GM12878 (cell line): Measurements from ENCODE around the gene MLEC. TPM values are rescaled to one million over a fixed set of nuclear protein-coding genes. Genes with fewer than 3 reads are reported as not detected.

Experiments used
- ATAC-seq: fragments of 200-7000 bp; cut with Tn5 transposase; 3 replicates; pipeline ENCODE4 v1.9.1; 2020; ENCODE audit warnings: mild to moderate bottlenecking, moderate library complexity
- BruUV-seq: library from RNA; stranded (reverse); fragments of 400-500 nt; replicated peaks from 2 replicates; lab custom pipeline; 2021; lab: Mats Ljungman, UMichigan
- CTCF ChIA-PET: fragments of 300-600 bp; sonication (Branson Sonifier 250); formaldehyde crosslinking; extraction: SDS; loops from one replicate; lab custom pipeline; 2021; ENCODE audit warnings: inconsistent platforms; lab: Yijun Ruan, JAX
- POLR2A ChIA-PET: fragments of 350-600 bp; formaldehyde crosslinking; extraction: SDS; loops from one replicate; lab custom pipeline; 2021; ENCODE audit warnings: inconsistent platforms; lab: Charles Lee
- RAD21 ChIA-PET: fragments of 300-600 bp; sonication (Branson Sonifier 250); formaldehyde crosslinking; loops from one replicate; lab custom pipeline; 2023; ENCODE audit warnings: antibody characterized with exemption; ENCODE audit not compliant: unreplicated experiment; lab: Charles Lee
- SMC1A ChIA-PET: fragments of 300-600 bp; sonication (Branson Sonifier 250); formaldehyde crosslinking; loops from one replicate; lab custom pipeline; 2023; ENCODE audit not compliant: unreplicated experiment, uncharacterized antibody; lab: Charles Lee
- DNase-seq: peaks from one replicate; pipeline ENCODE4 v3.0.0-alpha.2; 2011; ENCODE audit warnings: low read depth, low spot score
- FAIRE-seq: peaks from 3 replicates; lab custom pipeline; 2011; peaks lifted over from hg19 to GRCh38; lab: Jason Lieb, UNC
- H2AFZ ChIP-seq: 2 replicates; pipeline ENCODE4 v1.6.0; 2011; ENCODE audit warnings: low read depth, low read length, control low read depth; ENCODE audit not compliant: control insufficient read depth
- H3K27ac ChIP-seq: 2 replicates; pipeline ENCODE4 v1.5.1; 2011; ENCODE audit warnings: control low read depth; ENCODE audit not compliant: control insufficient read depth, insufficient read depth
- H3K27me3 ChIP-seq, 2 experiments: replicated peaks in 1 of 2; 2 replicates each; pipeline versions ENCODE4 v1.6.0 to v1.6.1; 2011; ENCODE audit warnings: low read length in 1 of 2; ENCODE audit not compliant: control insufficient read depth in 2 of 2, insufficient read depth in 2 of 2
- H3K36me3 ChIP-seq, 2 experiments: 2 replicates each; pipeline ENCODE4 v1.5.1; 2011; ENCODE audit warnings: low read length in 1 of 2; ENCODE audit not compliant: control insufficient read depth in 2 of 2, insufficient read depth in 2 of 2
- H3K4me1 ChIP-seq: 2 replicates; pipeline ENCODE4 v1.6.1; 2011; ENCODE audit warnings: mild to moderate bottlenecking, low read length, moderate library complexity, mixed read lengths; ENCODE audit not compliant: control insufficient read depth, insufficient read depth
- H3K4me2 ChIP-seq: 2 replicates; pipeline ENCODE4 v1.6.0; 2011; ENCODE audit warnings: control low read depth; ENCODE audit not compliant: control insufficient read depth, insufficient read depth
- H3K4me3 ChIP-seq: fragments of 200-600 bp; sonication (generic); 2 replicates; pipeline ENCODE4 v1.5.1; 2016
- H3K79me2 ChIP-seq: 2 replicates; pipeline ENCODE4 v1.6.0; 2011; ENCODE audit warnings: low read length; ENCODE audit not compliant: control insufficient read depth, insufficient read depth
- H3K9ac ChIP-seq: 2 replicates; pipeline ENCODE4 v1.8.0; 2011; ENCODE audit warnings: low read length, control low read depth, mixed read lengths; ENCODE audit not compliant: control insufficient read depth, insufficient read depth
- H3K9me3 ChIP-seq: replicated peaks from 3 replicates; pipeline ENCODE4 v1.5.1; 2011; ENCODE audit warnings: mild to moderate bottlenecking, low read length; ENCODE audit not compliant: control insufficient read depth, insufficient read depth
- H4K20me1 ChIP-seq: 2 replicates; pipeline ENCODE4 v1.6.0; 2011; ENCODE audit not compliant: control insufficient read depth, insufficient read depth
- IKZF1 ChIP-seq: fragments of 450-650 bp; conservative IDR thresholded peaks from 2 replicates; pipeline ENCODE4 v1.6.1; 2017; ENCODE audit warnings: antibody characterized with exemption, mild to moderate bottlenecking
- ZBTB11 ChIP-seq: fragments of 450-650 bp; formaldehyde crosslinking; IDR thresholded peaks from 2 replicates; pipeline ENCODE4 v1.5.0; 2022; ENCODE audit warnings: mild to moderate bottlenecking, missing genetic modification characterization
- WGBS: methylation state at CpG from one replicate; pipeline ENCODE4 v1.1.6; 2016; ENCODE audit warnings: low lambda C conversion rate; ENCODE audit not compliant: insufficient replicate concordance, insufficient coverage; ENCODE audit errors: missing lambda C conversion rate; 5-methylcytosine and 5-hydroxymethylcytosine counted together
- in situ Hi-C: fragments of 300-500 bp; cut with MboI; formaldehyde crosslinking; loops from 9 replicates; pipeline ENCODE4 v1.14.3; 2018; ENCODE audit warnings: mixed read lengths
- intact Hi-C: fragments of 100-400 bp; cut with micrococcal nuclease; formaldehyde crosslinking; loops from one replicate; pipeline ENCODE4 v1.14.2; 2022; ENCODE audit not compliant: unreplicated experiment
- polyA plus RNA-seq, 11 experiments: library from polyadenylated mRNA; depleted of rRNA in 4 of 11; unstranded in 6 of 11; stranded (reverse) in 5 of 11; fragments of >200 nt; fragmentation: Nextera tagmentation in 4 of 11; fragmentation: Illumina TruSeq in 1 of 11; extraction: Ambion mirVana in 4 of 11; extraction: Trizol in 1 of 11; gene quantifications; 1 replicate in 1 of 11; 2 replicates in 10 of 11; pipeline versions ENCODE4 v1.2.1 to v1.2.3, GENCODE V29; 2011 to 2016; ENCODE audit warnings: inconsistent platforms in 2 of 11, missing spikeins in 2 of 11, low read depth in 1 of 11
- total RNA-seq, 4 experiments: library from RNA; depleted of rRNA in 3 of 4; stranded (reverse); fragments of >200 nt in 3 of 4; fragmentation: Illumina TruSeq in 1 of 4; extraction: Trizol in 1 of 4; gene quantifications; 2 replicates each; pipeline versions ENCODE4 v1.2.1 to v1.2.3, GENCODE V29; 2013 to 2021

The MLEC gene
- total and polyA plus RNA-seq, 10 of the 15 experiments (the other 5 are each of a cell fraction or from before 2014, with no cell fraction given), result 26.7 to 172 (median 103) TPM

- intact Hi-C loops, result no loop called here
- FAIRE-seq (no peak), DNase-seq (no peak)
- no peaks in the 10 kb centered on the region for H3K9me3 ChIP-seq
- ChIA-PET POLR2A (interaction anchor here (0.6 to 2.3 kb wide), 7 partner anchors 11 to 109 kb away, joined by 3 to 7 read pairs (median 3); partner anchors contain the start of gene POP5), SMC1A (interaction anchor here (0.8 to 11.7 kb wide), 6 partner anchors 19 to 281 kb away, joined by 3 to 167 read pairs (median 14); partner anchors contain the start of gene UNC119B)
- WGBS, result 96% methylated on average over 3 of the region's 3 CpGs
- TF ChIP-seq IKZF1 (0 out of 2 replicates have a peak, but pooled peaks have one; percentile 7), ZBTB11 (CRISPR knock-in tag) (no peak)
- TF ChIP-seq, all 136 proteins: peak for 1
- no peak overlapping the region; the same call in 1 of the 2 replicates for H3K9ac ChIP-seq
- peaks cover 4% of the 10 kb centered on the region; the same call in 1 of the 2 replicates for H3K4me1 ChIP-seq
- peaks cover 70% of the 10 kb centered on the region for H3K79me2 ChIP-seq
- H3K27me3 ChIP-seq, result no peaks in the 10 kb centered on the region
- H3K27ac ChIP-seq, result no peak overlapping the region
- peaks cover 13 to 30% of the 10 kb centered on the region in 2 experiments for H3K36me3 ChIP-seq
- ATAC-seq, result no peak
- H4K20me1 ChIP-seq, result no peaks in the 10 kb centered on the region; the same call in 1 of the 2 replicates
- in situ Hi-C loops, result no loop called here
- H3K4me2 ChIP-seq, result peak overlapping the region; percentile 9; the same call in 1 of the 2 replicates
- RAD21 ChIA-PET, result interaction anchor here (0.6 to 8.9 kb wide), 6 partner anchors 14 to 281 kb away, joined by 3 to 144 read pairs (median 15); partner anchors contain the start of gene UNC119B
- H3K4me3 ChIP-seq, result peak overlapping the region; percentile 97; the same call in 1 of the 2 replicates
- no peak overlapping the region for H2AFZ ChIP-seq
- BruUV-seq, result no TSS peak
- CTCF ChIA-PET, result interaction anchor here (0.5 to 24.8 kb wide), 10 partner anchors 8 to 405 kb away, joined by 3 to 454 read pairs (median 7); partner anchors contain the start of gene CABP1
Observed at GRCh38 chr12:120690978-120691377, 4.0 kb downstream of the MLEC start.
